ENCODE data around the gene IER5L. TPM values are rescaled to one million over a fixed set of nuclear protein-coding genes. Genes with fewer than 3 reads are reported as not detected.

The IER5L gene
- total RNA-seq, 6 donors from 2014 or later, result 3.7 to 17.0 (median 10.3) TPM

GRCh38 chr9:129162497-129163197 lies 15.4 kb downstream of the IER5L start:
- Histone ChIP-seq H3K27me3 (no peaks in the 10 kb centered on the region), H3K9me3 (no peaks in the 10 kb centered on the region), H3K27ac (no peak overlapping the region), H3K4me1 (peaks cover 13 to 22% (median 15%) of the 10 kb centered on the region in 4 donors), H3K36me3 (no peaks in the 10 kb centered on the region), H3K4me3 (no peak overlapping the region)
- TF ChIP-seq CTCF (IDR thresholded peaks at IDR 0.05), result no peak
- no peak for TF ChIP-seq EP300 (IDR thresholded peaks at IDR 0.05)
- TF ChIP-seq POLR2AphosphoS5 (IDR thresholded peaks at IDR 0.05), result no peak
- ATAC-seq (ENCODE audit: low FRiP score in 2 of 2) (no peak), DNase-seq (no peak)
- 88 to 89% methylated on average over 11 of the region's 11 CpGs for WGBS, 2 donors

DNA sequence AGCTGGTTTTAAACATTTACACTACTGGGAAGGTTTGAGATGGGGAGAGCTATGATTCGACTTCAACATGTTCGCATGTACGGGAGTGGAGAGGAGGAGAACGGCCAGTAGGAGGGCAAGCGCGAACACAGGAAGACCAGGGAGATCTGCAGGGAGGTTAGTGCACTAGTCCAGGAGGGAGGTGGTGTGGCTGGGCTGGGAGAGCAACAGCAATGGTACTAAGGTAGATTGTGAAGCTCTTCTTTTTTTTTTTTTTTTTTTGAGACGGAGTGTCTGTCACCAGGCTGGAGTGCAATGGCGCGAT lies 16.6 kb downstream of the IER5L start:
- Histone ChIP-seq H3K9me3 (no peaks in the 10 kb centered on the region), H3K27ac (no peak overlapping the region), H3K4me3 (no peak overlapping the region), H3K27me3 (no peaks in the 10 kb centered on the region), H3K36me3 (peaks cover 0 to 2% (median 0%) of the 10 kb centered on the region in 4 donors), H3K4me1 (peaks cover 2 to 11% (median 5%) of the 10 kb centered on the region in 4 donors)
- TF ChIP-seq CTCF (IDR thresholded peaks at IDR 0.05) (no peak), POLR2A (IDR thresholded peaks at IDR 0.05) (no peak), POLR2AphosphoS5 (IDR thresholded peaks at IDR 0.05) (no peak), EP300 (IDR thresholded peaks at IDR 0.05) (no peak)
- no peak for ATAC-seq (ENCODE audit: low FRiP score in 2 of 2)
- 89 to 90% methylated on average over 7 to 9 of the region's 9 CpGs for WGBS, 2 donors
- no peak for DNase-seq

DNA sequence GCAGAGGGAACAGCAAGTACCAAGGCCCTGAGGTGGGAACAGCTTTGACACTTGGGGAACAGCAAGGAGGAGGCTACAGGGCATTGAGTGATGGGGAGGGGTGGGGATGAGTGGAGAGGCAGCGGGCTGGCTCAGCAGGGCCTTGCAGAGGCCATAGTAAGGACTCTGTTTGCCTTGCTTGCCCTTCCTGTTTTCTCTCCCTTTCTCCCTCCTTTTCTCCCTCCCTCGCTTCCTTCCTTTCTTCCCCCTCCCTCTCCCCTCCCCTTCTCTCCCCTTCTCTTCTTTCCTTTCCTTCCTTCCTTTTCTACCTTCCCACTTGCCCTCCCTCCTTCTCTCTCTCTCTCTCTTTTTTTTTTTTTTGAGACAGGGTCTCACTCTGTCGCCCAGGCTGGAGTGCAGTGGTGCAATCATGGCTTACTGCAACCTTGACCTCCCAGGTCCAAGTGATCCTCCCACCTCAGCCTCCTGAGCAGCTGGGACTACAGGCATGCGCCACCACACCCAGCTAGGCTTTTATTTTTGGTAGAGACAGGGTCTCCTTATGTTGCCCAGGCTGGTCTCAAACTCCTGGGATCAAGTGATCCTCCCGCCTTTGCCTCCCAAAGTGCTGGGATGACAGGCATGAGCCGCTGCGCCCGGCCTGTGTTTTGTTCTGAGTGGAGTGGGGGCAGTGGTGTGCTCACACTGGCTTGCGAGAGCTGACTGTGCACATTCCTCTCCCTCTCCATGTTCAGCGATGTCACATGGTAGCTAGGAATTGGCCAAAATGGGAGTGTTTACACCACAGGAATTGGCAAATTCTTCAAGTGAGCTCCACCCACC lies 17.1 kb downstream of the IER5L start:
- Histone ChIP-seq H3K4me3 (no peak overlapping the region), H3K9me3 (no peaks in the 10 kb centered on the region), H3K27ac (no peak overlapping the region), H3K4me1 (peaks cover 0 to 7% (median 2%) of the 10 kb centered on the region in 4 donors), H3K27me3 (no peaks in the 10 kb centered on the region), H3K36me3 (peaks cover 0 to 7% (median 0%) of the 10 kb centered on the region in 4 donors)
- WGBS, 2 donors, result 87 to 91% methylated on average over 10 of the region's 10 CpGs
- no peak for TF ChIP-seq EP300 (IDR thresholded peaks at IDR 0.05)
- TF ChIP-seq POLR2A (IDR thresholded peaks at IDR 0.05), result no peak
- TF ChIP-seq POLR2AphosphoS5 (IDR thresholded peaks at IDR 0.05), result no peak
- no peak for TF ChIP-seq CTCF (IDR thresholded peaks at IDR 0.05)
- ATAC-seq (ENCODE audit: low FRiP score in 2 of 2), result no peak
- DNase-seq, result no peak

DNA sequence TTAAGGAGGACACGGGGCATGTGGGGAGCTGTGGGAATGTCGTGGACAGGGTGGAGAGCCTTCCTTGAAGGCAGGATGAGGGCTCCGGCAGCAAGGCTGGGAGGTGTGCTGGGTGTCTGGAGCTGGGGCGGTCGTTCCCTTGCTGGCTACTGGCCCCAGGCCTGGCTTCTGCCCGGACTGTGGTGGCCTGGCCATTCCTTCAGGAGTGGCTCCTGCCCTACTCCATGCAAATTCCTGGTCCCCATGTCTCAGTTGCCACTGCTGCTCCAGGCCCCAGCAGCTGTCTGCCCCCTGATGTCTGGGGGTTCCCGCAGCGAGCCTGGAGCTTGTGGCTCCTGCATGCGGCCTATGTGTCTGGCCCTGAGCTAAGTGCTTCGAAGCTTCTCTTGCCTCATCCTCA lies 21.9 kb downstream of the IER5L start:
- H3K36me3 ChIP-seq, result peaks cover 0 to 37% (median 8%) of the 10 kb centered on the region in 4 donors
- no peak for TF ChIP-seq POLR2A (IDR thresholded peaks at IDR 0.05)
- no peak for TF ChIP-seq CTCF (IDR thresholded peaks at IDR 0.05)
- TF ChIP-seq POLR2AphosphoS5 (IDR thresholded peaks at IDR 0.05), result no peak
- TF ChIP-seq EP300 (IDR thresholded peaks at IDR 0.05), result no peak
- H3K27ac ChIP-seq, result no peak overlapping the region
- H3K27me3 ChIP-seq, result no peaks in the 10 kb centered on the region
- ATAC-seq (ENCODE audit: low FRiP score in 2 of 2), result peak in 1 of 2 donors; percentile 42
- DNase-seq, result peak in 1 of 2 donors; percentile 58
- no peak overlapping the region for H3K4me3 ChIP-seq
- H3K4me1 ChIP-seq, result no peaks in the 10 kb centered on the region
- no peaks in the 10 kb centered on the region for H3K9me3 ChIP-seq
- 83 to 87% methylated on average over 4 to 7 of the region's 10 CpGs for WGBS, 2 donors
